PC-9 (cell line): ENCODE measurements around the gene SETBP1. TPM values are rescaled to one million over a fixed set of nuclear protein-coding genes. Genes with fewer than 3 reads are reported as not detected.

Experiments
- BruUV-seq: library from RNA; stranded (reverse); fragments of 400-500 nt; replicated peaks from 2 replicates; lab custom pipeline; 2021; lab: Mats Ljungman, UMichigan
- CTCF ChIA-PET: fragments of 300-600 bp; sonication (Branson Sonifier 250); formaldehyde crosslinking; loops from one replicate; lab custom pipeline; 2022; ENCODE audit warnings: antibody characterized with exemption; lab: Charles Lee
- POLR2A ChIA-PET: fragments of 300-600 bp; sonication (Branson Sonifier 250); formaldehyde crosslinking; loops from one replicate; lab custom pipeline; 2022; ENCODE audit warnings: antibody characterized with exemption; ENCODE audit not compliant: unreplicated experiment; lab: Charles Lee
- DNase-seq, 2 experiments: peaks; one replicate each; pipeline versions ENCODE4 v3.0.0 to v3.0.0-alpha.2; 2015 to 2022; ENCODE audit warnings: mixed read lengths in 1 of 2
- H2AFZ ChIP-seq: fragments of 200-600 bp; sonication (generic); 2 replicates; pipeline ENCODE4 v1.8.1; 2017; ENCODE audit warnings: antibody characterized with exemption
- H3F3A ChIP-seq: fragments of 200-600 bp; sonication (generic); 2 replicates; pipeline ENCODE4 v1.8.1; 2017; ENCODE audit warnings: antibody characterized with exemption, mild to moderate bottlenecking, low read depth; ENCODE audit not compliant: insufficient read depth
- H3K27ac ChIP-seq: fragments of 200-600 bp; sonication (generic); 2 replicates; pipeline ENCODE4 v1.6.1; 2016; ENCODE audit warnings: mixed run types
- H3K27me3 ChIP-seq: fragments of 200-600 bp; sonication (generic); 2 replicates; pipeline ENCODE4 v1.6.1; 2016; ENCODE audit warnings: low read depth, mixed run types; ENCODE audit not compliant: insufficient read depth
- H3K36me3 ChIP-seq: fragments of 200-600 bp; sonication (generic); 2 replicates; pipeline ENCODE4 v1.6.1; 2016; ENCODE audit warnings: low read depth, mixed run types
- H3K4me1 ChIP-seq: fragments of 200-600 bp; sonication (generic); replicated peaks from 2 replicates; pipeline ENCODE4 v1.6.1; 2016; ENCODE audit warnings: mixed run types; ENCODE audit not compliant: insufficient read depth
- H3K4me2 ChIP-seq: fragments of 200-600 bp; sonication (generic); 2 replicates; pipeline ENCODE4 v1.6.1; 2017; ENCODE audit warnings: mixed run types
- H3K4me3 ChIP-seq: fragments of 200-600 bp; sonication (generic); 2 replicates; pipeline ENCODE4 v1.6.1; 2016; ENCODE audit warnings: mixed run types
- H3K79me2 ChIP-seq: fragments of 200-600 bp; sonication (generic); 2 replicates; pipeline ENCODE4 v1.6.1; 2017; ENCODE audit warnings: low read depth, mixed run types
- H3K9me2 ChIP-seq: fragments of 200-600 bp; sonication (generic); 2 replicates; pipeline ENCODE4 v1.8.1; 2017; ENCODE audit warnings: mild to moderate bottlenecking; ENCODE audit not compliant: insufficient read depth
- H3K9me3 ChIP-seq: fragments of 200-600 bp; sonication (generic); 2 replicates; pipeline ENCODE4 v1.8.1; 2016; ENCODE audit warnings: low read depth; ENCODE audit not compliant: insufficient read depth
- H4K20me1 ChIP-seq: fragments of 200-600 bp; sonication (generic); 2 replicates; pipeline ENCODE4 v1.8.1; 2017; ENCODE audit not compliant: insufficient read depth
- EZH2 ChIP-seq: fragments of 200-600 bp; sonication (generic); IDR thresholded peaks from 2 replicates; pipeline ENCODE4 v1.8.0; 2017; ENCODE audit warnings: antibody characterized with exemption, low read depth
- intact Hi-C: fragments of 100-400 bp; cut with micrococcal nuclease; formaldehyde crosslinking; loops from one replicate; pipeline ENCODE4 v1.10.0; 2022; ENCODE audit not compliant: unreplicated experiment
- total RNA-seq: library from RNA; stranded (reverse); gene quantifications from 2 replicates; pipeline ENCODE4 v1.2.3, GENCODE V29; 2021
- TF ChIP-seq, protein P1 (sequence below): fragments of 200-600 bp; sonication (generic); conservative IDR thresholded peaks from 2 replicates; pipeline ENCODE4 v1.6.1; 2017; ENCODE audit warnings: mixed run types, antibody characterized with exemption, mild to moderate bottlenecking, moderate library complexity

The SETBP1 gene
- total RNA-seq, 1 experiment from 2014 or later = 9.0 TPM

DNA sequence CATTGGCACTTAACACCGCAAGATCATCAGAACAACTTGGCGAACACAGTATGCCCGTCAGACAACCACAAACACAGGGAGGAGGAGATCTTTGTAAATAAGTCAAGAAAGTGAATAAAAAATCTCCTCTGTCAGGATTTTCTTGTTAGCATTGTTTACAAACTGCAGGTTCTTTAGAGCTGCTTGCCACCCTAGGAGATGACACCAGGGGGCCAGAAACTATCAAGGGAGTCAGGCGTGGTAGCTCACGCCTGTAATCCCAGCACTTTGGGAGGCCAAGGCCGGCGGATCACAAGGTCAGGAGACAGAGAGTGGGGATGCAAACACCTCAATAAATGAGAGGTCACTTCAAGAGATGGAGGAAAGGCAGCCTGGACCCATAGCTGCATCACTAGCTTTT lies 428.1 kb downstream of the SETBP1 start:
- H4K20me1 ChIP-seq = no peaks in the 10 kb centered on the region
- DNase-seq = no peak
- H2AFZ ChIP-seq = no peak overlapping the region
- no peaks in the 10 kb centered on the region for H3K4me1 ChIP-seq
- no peaks in the 10 kb centered on the region for H3F3A ChIP-seq
- TF ChIP-seq, protein P1, sequence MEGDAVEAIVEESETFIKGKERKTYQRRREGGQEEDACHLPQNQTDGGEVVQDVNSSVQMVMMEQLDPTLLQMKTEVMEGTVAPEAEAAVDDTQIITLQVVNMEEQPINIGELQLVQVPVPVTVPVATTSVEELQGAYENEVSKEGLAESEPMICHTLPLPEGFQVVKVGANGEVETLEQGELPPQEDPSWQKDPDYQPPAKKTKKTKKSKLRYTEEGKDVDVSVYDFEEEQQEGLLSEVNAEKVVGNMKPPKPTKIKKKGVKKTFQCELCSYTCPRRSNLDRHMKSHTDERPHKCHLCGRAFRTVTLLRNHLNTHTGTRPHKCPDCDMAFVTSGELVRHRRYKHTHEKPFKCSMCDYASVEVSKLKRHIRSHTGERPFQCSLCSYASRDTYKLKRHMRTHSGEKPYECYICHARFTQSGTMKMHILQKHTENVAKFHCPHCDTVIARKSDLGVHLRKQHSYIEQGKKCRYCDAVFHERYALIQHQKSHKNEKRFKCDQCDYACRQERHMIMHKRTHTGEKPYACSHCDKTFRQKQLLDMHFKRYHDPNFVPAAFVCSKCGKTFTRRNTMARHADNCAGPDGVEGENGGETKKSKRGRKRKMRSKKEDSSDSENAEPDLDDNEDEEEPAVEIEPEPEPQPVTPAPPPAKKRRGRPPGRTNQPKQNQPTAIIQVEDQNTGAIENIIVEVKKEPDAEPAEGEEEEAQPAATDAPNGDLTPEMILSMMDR = no peak
- no peak for TF ChIP-seq EZH2
- no peak overlapping the region for H3K27ac ChIP-seq
- H3K4me3 ChIP-seq = no peak overlapping the region
- ChIA-PET POLR2A (no interaction called here), CTCF (no interaction called here)
- H3K9me2 ChIP-seq = no peaks in the 10 kb centered on the region
- no peak overlapping the region for H3K4me2 ChIP-seq
- no peaks in the 10 kb centered on the region for H3K79me2 ChIP-seq
- intact Hi-C loops = no loop called here
- no peaks in the 10 kb centered on the region; the same call in 1 of the 2 replicates for H3K9me3 ChIP-seq
- BruUV-seq = no TSS peak
- no peaks in the 10 kb centered on the region for H3K36me3 ChIP-seq
- H3K27me3 ChIP-seq = no peaks in the 10 kb centered on the region

- H2AFZ ChIP-seq = no peak overlapping the region
- POLR2A ChIA-PET = no interaction called here
- no peaks in the 10 kb centered on the region for H3K36me3 ChIP-seq
- intact Hi-C loops = no loop called here
- H3K4me1 ChIP-seq = no peaks in the 10 kb centered on the region
- H3K79me2 ChIP-seq = no peaks in the 10 kb centered on the region
- CTCF ChIA-PET = no interaction called here
- H3K4me2 ChIP-seq = no peak overlapping the region
- no TSS peak for BruUV-seq
- no peak overlapping the region for H3K27ac ChIP-seq
- no peaks in the 10 kb centered on the region; the same call in 1 of the 2 replicates for H3K9me3 ChIP-seq
- no peaks in the 10 kb centered on the region for H3F3A ChIP-seq
- no peaks in the 10 kb centered on the region for H3K27me3 ChIP-seq
- TF ChIP-seq, protein P1 = no peak
- no peak for TF ChIP-seq EZH2
- H3K4me3 ChIP-seq = no peak overlapping the region
- no peaks in the 10 kb centered on the region for H3K9me2 ChIP-seq
- DNase-seq = no peak
- no peaks in the 10 kb centered on the region for H4K20me1 ChIP-seq
These were observed 428.6 kb downstream of the SETBP1 start for GRCh38 chr18:45109271-45109670.

DNA sequence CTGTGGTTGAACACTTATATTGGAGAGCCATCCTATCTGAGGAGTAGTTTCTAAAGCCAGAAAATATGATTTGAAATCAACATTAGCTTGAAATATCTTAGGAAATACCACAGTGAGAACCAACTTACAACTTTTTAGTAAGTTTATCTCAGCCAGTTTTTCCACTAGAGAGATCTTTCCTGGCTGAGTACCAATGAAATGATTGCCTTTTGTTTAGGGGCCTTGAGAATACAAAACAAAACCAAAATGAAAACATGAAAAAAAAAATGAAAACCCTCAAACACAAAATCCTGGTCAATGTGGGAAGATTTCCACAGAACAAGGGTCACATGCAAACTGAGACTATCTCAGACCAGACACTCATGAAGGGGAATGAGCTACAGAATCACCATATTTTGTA lies 429.0 kb downstream of the SETBP1 start:
- no peaks in the 10 kb centered on the region for H3K36me3 ChIP-seq
- ChIA-PET POLR2A (no interaction called here), CTCF (no interaction called here)
- no peaks in the 10 kb centered on the region; the same call in 1 of the 2 replicates for H3K9me3 ChIP-seq
- H3K27me3 ChIP-seq = no peaks in the 10 kb centered on the region
- no peak for DNase-seq
- H3K27ac ChIP-seq = no peak overlapping the region
- no peak overlapping the region for H3K4me2 ChIP-seq
- no peaks in the 10 kb centered on the region for H3F3A ChIP-seq
- BruUV-seq = no TSS peak
- H4K20me1 ChIP-seq = no peaks in the 10 kb centered on the region
- TF ChIP-seq EZH2 = no peak
- TF ChIP-seq, protein P1 = no peak
- H3K4me3 ChIP-seq = no peak overlapping the region
- H3K9me2 ChIP-seq = no peaks in the 10 kb centered on the region
- no peak overlapping the region for H2AFZ ChIP-seq
- no peaks in the 10 kb centered on the region for H3K4me1 ChIP-seq
- no peaks in the 10 kb centered on the region for H3K79me2 ChIP-seq
- intact Hi-C loops = no loop called here
